H9 (cell line): ENCODE data around the gene FAM200C. TPM values are rescaled to one million over a fixed set of nuclear protein-coding genes. Genes with fewer than 3 reads are reported as not detected.

Experiments used
- DNase-seq: peaks from one replicate; pipeline ENCODE4 v3.0.0-alpha.2; 2017
- H2AFZ ChIP-seq: one replicate; pipeline ENCODE4 v1.6.1; 2013; ENCODE audit warnings: mild to moderate bottlenecking, low read length, control low read depth, moderate library complexity
- H2AK5ac ChIP-seq: 2 replicates; pipeline ENCODE4 v1.6.1; 2013; ENCODE audit warnings: low read length, control low read depth, mixed read lengths; ENCODE audit not compliant: insufficient read length
- H2BK120ac ChIP-seq: one replicate; pipeline ENCODE4 v1.6.1; 2013; ENCODE audit warnings: low read depth, mild to moderate bottlenecking, low read length, control low read depth, inconsistent platforms; ENCODE audit not compliant: poor library complexity, severe bottlenecking
- H2BK12ac ChIP-seq: 2 replicates; pipeline ENCODE4 v1.6.1; 2013; ENCODE audit warnings: low read length, control low read depth, mixed read lengths, low read depth; ENCODE audit not compliant: insufficient read length
- H2BK15ac ChIP-seq: 2 replicates; pipeline ENCODE4 v1.6.1; 2013; ENCODE audit warnings: low read depth, low read length, control low read depth
- H2BK20ac ChIP-seq: one replicate; pipeline ENCODE4 v1.6.1; 2013; ENCODE audit warnings: low read depth, mild to moderate bottlenecking, low read length, control low read depth, inconsistent platforms; ENCODE audit not compliant: poor library complexity, severe bottlenecking
- H2BK5ac ChIP-seq: 2 replicates; pipeline ENCODE4 v1.6.1; 2013; ENCODE audit warnings: low read length, control low read depth, mixed read lengths; ENCODE audit not compliant: insufficient read length
- H3K14ac ChIP-seq: 2 replicates; pipeline ENCODE4 v1.6.1; 2013; ENCODE audit warnings: low read length, control low read depth; ENCODE audit not compliant: insufficient read depth
- H3K18ac ChIP-seq: 2 replicates; pipeline ENCODE4 v1.6.1; 2013; ENCODE audit warnings: low read depth, mild to moderate bottlenecking, mixed read lengths, low read length, control low read depth; ENCODE audit not compliant: insufficient read length
- H3K23ac ChIP-seq: 2 replicates; pipeline ENCODE4 v1.6.1; 2013; ENCODE audit warnings: low read length, control low read depth, mixed read lengths, low read depth; ENCODE audit not compliant: insufficient read length
- H3K23me2 ChIP-seq: 2 replicates; pipeline ENCODE4 v1.6.1; 2013; ENCODE audit warnings: low read depth, mild to moderate bottlenecking, mixed read lengths, low read length, control low read depth; ENCODE audit not compliant: insufficient read length, poor library complexity, severe bottlenecking
- H3K27ac ChIP-seq: 2 replicates; pipeline ENCODE4 v1.5.1; 2013; ENCODE audit warnings: low read length, control low read depth, mixed read lengths, low read depth; ENCODE audit not compliant: insufficient read length
- H3K27me3 ChIP-seq: 2 replicates; pipeline ENCODE4 v1.6.1; 2013; ENCODE audit warnings: low read length, control low read depth, inconsistent platforms; ENCODE audit not compliant: insufficient read depth
- H3K4ac ChIP-seq: 2 replicates; pipeline ENCODE4 v1.6.1; 2013; ENCODE audit warnings: low read depth, mild to moderate bottlenecking, control low read depth, inconsistent platforms, low read length, moderate library complexity
- H3K4me1 ChIP-seq: 2 replicates; pipeline ENCODE4 v1.6.1; 2013; ENCODE audit warnings: low read length, control low read depth, inconsistent platforms; ENCODE audit not compliant: insufficient read depth
- H3K4me2 ChIP-seq: 2 replicates; pipeline ENCODE4 v1.6.1; 2013; ENCODE audit warnings: low read length, control low read depth, mixed read lengths; ENCODE audit not compliant: insufficient read length, insufficient read depth
- H3K56ac ChIP-seq: 2 replicates; pipeline ENCODE4 v1.6.1; 2013; ENCODE audit warnings: low read depth, mild to moderate bottlenecking, mixed read lengths, low read length, control low read depth; ENCODE audit not compliant: insufficient read length
- H3K79me1 ChIP-seq: 2 replicates; pipeline ENCODE4 v1.6.1; 2013; ENCODE audit warnings: low read depth, mild to moderate bottlenecking, moderate library complexity, low read length, control low read depth, inconsistent platforms; ENCODE audit not compliant: insufficient read depth, poor library complexity, severe bottlenecking
- H3K79me2 ChIP-seq: 2 replicates; pipeline ENCODE4 v1.6.1; 2013; ENCODE audit warnings: low read length, control low read depth, inconsistent platforms; ENCODE audit not compliant: insufficient read depth
- H3K9ac ChIP-seq: 2 replicates; pipeline ENCODE4 v1.6.1; 2013; ENCODE audit warnings: low read length, control low read depth, mixed read lengths; ENCODE audit not compliant: insufficient read length; ENCODE audit errors: extremely low read depth
- H3K9me3 ChIP-seq: one replicate; pipeline ENCODE4 v1.6.1; 2013; ENCODE audit warnings: low read depth, low read length, inconsistent platforms; ENCODE audit not compliant: control insufficient read depth
- H3T11ph ChIP-seq: one replicate; pipeline ENCODE4 v1.6.1; 2013; ENCODE audit warnings: mild to moderate bottlenecking, low read length, control low read depth, inconsistent platforms
- H4K20me1 ChIP-seq: one replicate; pipeline ENCODE4 v1.6.1; 2013; ENCODE audit not compliant: control insufficient read depth, insufficient read length, insufficient read depth
- H4K5ac ChIP-seq: 2 replicates; pipeline ENCODE4 v1.6.1; 2013; ENCODE audit warnings: low read depth, mild to moderate bottlenecking, mixed read lengths, low read length, control low read depth; ENCODE audit not compliant: insufficient read length
- H4K8ac ChIP-seq: replicated peaks from 2 replicates; pipeline ENCODE4 v1.6.1; 2013; ENCODE audit warnings: low read length, control low read depth, mixed read lengths, low read depth; ENCODE audit not compliant: insufficient read length
- H4K91ac ChIP-seq: 2 replicates; pipeline ENCODE4 v1.6.1; 2013; ENCODE audit warnings: low read depth, mild to moderate bottlenecking, moderate library complexity, mixed read lengths, low read length, control low read depth; ENCODE audit not compliant: insufficient read length
- H3K27ac Mint-ChIP-seq, 3 experiments: 2 replicates in 2 of 3; 3 replicates in 1 of 3; pipeline ENCODE4 v1.8.0; 2020 to 2021; ENCODE audit warnings: mixed read lengths in 3 of 3, mild to moderate bottlenecking in 1 of 3, moderate library complexity in 1 of 3
- H3K27me3 Mint-ChIP-seq: 2 replicates; pipeline ENCODE4 v1.8.0; 2021; ENCODE audit warnings: low read depth, mild to moderate bottlenecking, moderate library complexity, mixed read lengths
- H3K36me3 Mint-ChIP-seq, 3 experiments: 2 replicates in 2 of 3; 3 replicates in 1 of 3; pipeline ENCODE4 v1.8.0; 2020 to 2021; ENCODE audit warnings: low read depth in 3 of 3, mixed read lengths in 3 of 3; ENCODE audit not compliant: insufficient read depth in 1 of 3
- H3K4me1 Mint-ChIP-seq, 2 experiments: 2 replicates each; pipeline ENCODE4 v1.8.0; 2020; ENCODE audit warnings: mixed read lengths in 2 of 2
- H3K4me3 Mint-ChIP-seq, 2 experiments: 2 replicates in 1 of 2; 3 replicates in 1 of 2; pipeline ENCODE4 v1.8.0; 2020 to 2021; ENCODE audit warnings: mild to moderate bottlenecking in 2 of 2, mixed read lengths in 2 of 2, moderate library complexity in 1 of 2
- H3K9me3 Mint-ChIP-seq, 2 experiments: 2 replicates in 1 of 2; 3 replicates in 1 of 2; pipeline ENCODE4 v1.8.0; 2020; ENCODE audit warnings: mild to moderate bottlenecking in 2 of 2, mixed read lengths in 2 of 2, moderate library complexity in 1 of 2
- total RNA-seq: library from RNA; stranded (reverse); gene quantifications from 2 replicates; pipeline ENCODE4 v1.2.1, GENCODE V29; 2021
- TF ChIP-seq, protein P1 (sequence below): fragments of 200-600 bp; sonication (generic); conservative IDR thresholded peaks from 3 replicates; pipeline ENCODE4 v1.8.0; 2021; ENCODE audit warnings: antibody characterized with exemption, mild to moderate bottlenecking

FAM200C gene
- total RNA-seq, 1 experiment from 2014 or later: 4.3 TPM

DNA sequence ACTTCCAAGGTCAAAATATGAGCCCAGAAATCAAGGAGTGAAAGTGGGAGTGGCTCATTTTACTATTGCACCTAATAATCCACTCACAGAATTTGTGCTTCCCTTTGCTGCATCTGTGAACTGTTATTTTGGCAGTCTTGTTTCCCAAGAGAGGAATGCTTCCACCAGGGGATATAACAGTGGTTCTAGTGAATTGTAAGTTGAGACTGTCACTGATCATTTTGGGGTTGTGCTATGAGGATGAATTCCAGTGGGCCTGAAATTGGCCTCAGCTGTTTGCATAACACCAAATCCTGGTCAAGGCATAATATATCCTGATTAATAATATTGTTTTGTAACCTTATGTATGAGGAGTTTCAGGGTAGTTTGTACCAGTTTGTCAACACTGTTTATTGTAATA lies 14.4 kb downstream of the FAM200C start:
- peaks cover 15 to 20% of the 10 kb centered on the region in 2 experiments for H3K9me3 Mint-ChIP-seq
- no peak overlapping the region for H2AFZ ChIP-seq
- H3K79me2 ChIP-seq: no peaks in the 10 kb centered on the region
- no peak for DNase-seq
- H3K14ac ChIP-seq: no peak overlapping the region
- no peaks in the 10 kb centered on the region for H3K27me3 ChIP-seq
- H3K79me1 ChIP-seq: no peaks in the 10 kb centered on the region
- H3K27ac ChIP-seq: no peak overlapping the region
- H3K56ac ChIP-seq: no peak overlapping the region
- H3K27me3 Mint-ChIP-seq: peaks cover 1% of the 10 kb centered on the region; the same call in 1 of the 2 replicates
- H3K4me1 Mint-ChIP-seq: no peaks in the 10 kb centered on the region
- H3K36me3 Mint-ChIP-seq: peaks cover 12 to 23% (median 15%) of the 10 kb centered on the region in 3 experiments; a peak in 6 of 7 replicates
- H4K5ac ChIP-seq: no peak overlapping the region
- H3K23me2 ChIP-seq: no peaks in the 10 kb centered on the region
- no peaks in the 10 kb centered on the region for H4K20me1 ChIP-seq
- H3K4me1 ChIP-seq: no peaks in the 10 kb centered on the region
- no peak overlapping the region for H2BK15ac ChIP-seq
- no peak overlapping the region for H4K91ac ChIP-seq
- no peak overlapping the region for H2AK5ac ChIP-seq
- H3K9me3 ChIP-seq: no peaks in the 10 kb centered on the region
- H2BK20ac ChIP-seq: no peak overlapping the region
- no peak overlapping the region for H3K4me2 ChIP-seq
- H3K9ac ChIP-seq: no peak overlapping the region
- H3K27ac Mint-ChIP-seq: no peak overlapping the region
- no peak overlapping the region for H3T11ph ChIP-seq
- H3K4ac ChIP-seq: no peak overlapping the region
- no peak overlapping the region for H2BK12ac ChIP-seq
- TF ChIP-seq, protein P1, sequence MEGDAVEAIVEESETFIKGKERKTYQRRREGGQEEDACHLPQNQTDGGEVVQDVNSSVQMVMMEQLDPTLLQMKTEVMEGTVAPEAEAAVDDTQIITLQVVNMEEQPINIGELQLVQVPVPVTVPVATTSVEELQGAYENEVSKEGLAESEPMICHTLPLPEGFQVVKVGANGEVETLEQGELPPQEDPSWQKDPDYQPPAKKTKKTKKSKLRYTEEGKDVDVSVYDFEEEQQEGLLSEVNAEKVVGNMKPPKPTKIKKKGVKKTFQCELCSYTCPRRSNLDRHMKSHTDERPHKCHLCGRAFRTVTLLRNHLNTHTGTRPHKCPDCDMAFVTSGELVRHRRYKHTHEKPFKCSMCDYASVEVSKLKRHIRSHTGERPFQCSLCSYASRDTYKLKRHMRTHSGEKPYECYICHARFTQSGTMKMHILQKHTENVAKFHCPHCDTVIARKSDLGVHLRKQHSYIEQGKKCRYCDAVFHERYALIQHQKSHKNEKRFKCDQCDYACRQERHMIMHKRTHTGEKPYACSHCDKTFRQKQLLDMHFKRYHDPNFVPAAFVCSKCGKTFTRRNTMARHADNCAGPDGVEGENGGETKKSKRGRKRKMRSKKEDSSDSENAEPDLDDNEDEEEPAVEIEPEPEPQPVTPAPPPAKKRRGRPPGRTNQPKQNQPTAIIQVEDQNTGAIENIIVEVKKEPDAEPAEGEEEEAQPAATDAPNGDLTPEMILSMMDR: no peak
- no peak overlapping the region for H2BK5ac ChIP-seq
- H3K23ac ChIP-seq: no peak overlapping the region
- H3K18ac ChIP-seq: no peak overlapping the region
- no peak overlapping the region for H3K4me3 Mint-ChIP-seq
- H4K8ac ChIP-seq: no peak overlapping the region
- no peak overlapping the region for H2BK120ac ChIP-seq
